ENCODE data around the gene REEP3.

REEP3 gene

DNA sequence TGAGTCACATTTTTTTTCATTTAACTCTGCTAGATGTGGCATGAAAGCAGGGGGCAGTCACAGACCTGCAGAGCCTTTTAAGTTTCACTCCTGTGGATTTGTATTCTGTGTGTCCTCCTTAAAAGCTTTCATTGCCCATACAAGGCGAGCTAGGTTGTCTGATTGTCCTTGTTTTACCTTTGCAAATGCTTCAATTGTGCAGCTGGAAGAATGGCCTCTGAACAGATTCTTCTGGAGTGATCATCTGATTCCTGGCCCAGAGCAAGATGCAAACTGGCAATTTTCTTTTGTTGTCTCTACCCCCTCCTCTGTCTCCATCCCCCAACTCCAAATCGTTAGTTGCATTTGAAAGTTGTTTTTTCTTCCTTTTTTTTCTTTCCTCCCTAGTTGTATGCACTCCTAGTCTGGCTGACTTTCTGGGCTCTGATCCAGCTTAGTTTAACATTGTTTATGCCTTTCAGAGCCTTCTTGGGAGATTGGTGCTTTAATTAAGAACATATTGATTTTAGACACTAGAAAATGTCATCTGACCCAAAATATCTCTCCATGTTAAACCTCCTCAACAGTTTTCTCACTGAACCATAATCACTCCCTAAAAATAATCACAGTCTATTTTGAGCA is 150.2 kb downstream of the REEP3 start:
- DNase-seq, result no peak

DNA sequence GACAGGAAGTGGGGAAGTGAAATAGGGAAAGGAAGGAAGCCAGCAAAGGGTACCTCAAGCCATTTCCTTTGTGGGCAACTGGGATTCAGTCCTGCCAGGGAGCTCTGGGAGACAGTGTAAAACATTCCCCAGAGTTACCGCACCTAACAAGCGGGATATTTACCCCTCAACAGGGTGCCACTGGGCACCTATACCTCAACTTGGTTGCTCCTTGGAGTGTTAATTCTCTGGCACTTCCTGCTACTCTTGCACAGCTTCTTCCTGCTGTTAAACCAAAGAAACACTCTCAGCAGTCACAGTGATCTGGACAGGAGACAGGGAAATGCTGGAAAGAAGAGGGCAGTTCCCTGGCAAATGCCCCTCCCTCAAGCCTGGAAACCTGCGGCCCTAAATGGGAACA is 151.3 kb downstream of the REEP3 start:
- DNase-seq, result no peak

DNA sequence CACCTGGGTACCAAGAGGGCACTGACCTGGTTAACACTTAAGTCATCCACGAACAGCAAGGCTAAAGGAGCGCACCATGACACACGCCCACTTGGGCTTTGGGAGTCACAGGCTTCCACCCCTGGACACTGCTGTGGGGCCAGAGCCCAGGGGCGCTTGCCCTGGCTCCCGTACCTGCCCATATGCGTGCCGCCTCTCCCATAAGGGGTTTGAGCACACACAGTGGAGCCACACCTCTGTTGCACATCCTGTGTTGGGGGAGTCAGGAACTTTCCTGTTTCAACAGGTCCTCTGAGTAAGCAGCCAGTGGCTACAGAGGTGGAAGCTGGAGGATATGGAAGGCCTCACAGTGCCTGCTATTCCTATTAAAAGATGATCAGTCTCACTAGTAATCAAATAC is 152.0 kb downstream of the REEP3 start:
- no peak for DNase-seq

DNA sequence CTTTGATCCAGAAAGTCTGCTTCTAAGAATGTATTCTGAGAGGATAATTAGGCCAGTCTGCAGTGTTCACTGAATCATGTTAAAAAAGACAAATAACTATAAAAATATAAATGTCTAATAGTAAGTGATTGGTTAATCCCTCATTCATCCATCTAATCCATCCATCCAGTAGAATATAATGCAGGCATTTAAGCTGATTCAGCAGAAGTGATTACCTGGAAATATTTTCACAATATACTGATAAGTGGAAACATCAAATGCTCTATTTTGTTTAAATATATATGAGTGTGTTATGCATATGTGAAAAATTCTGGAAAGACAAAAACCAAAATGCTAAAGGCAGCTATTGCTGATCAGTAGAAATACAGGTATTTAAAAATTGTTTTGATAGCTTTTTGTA is 152.6 kb downstream of the REEP3 start:
- no peak for DNase-seq

Data from stimulated activated CD4-positive, alpha-beta T cell treated with anti-CD3 and anti-CD28 coated beads, Interleukin-1b, Interleukin-23, amount 100 ng/mL, for 48 hours (primary cell).